PFSK-1 (cell line): ENCODE results near the gene GPN2.

Experiments
- POLR2AphosphoS5 ChIP-seq: IDR thresholded peaks from 2 replicates; pipeline ENCODE4 v1.6.1; 2012; ENCODE audit warnings: low read depth, mild to moderate bottlenecking, control low read depth, low read length, moderate library complexity
- REST ChIP-seq, 2 experiments: IDR thresholded peaks; 2 replicates each; pipeline versions ENCODE4 v1.6.1 to v1.8.0; 2011 to 2012; ENCODE audit warnings: low read depth in 2 of 2, low read length in 2 of 2, control low read depth in 1 of 2, inconsistent platforms in 1 of 2, mild to moderate bottlenecking in 1 of 2, moderate library complexity in 1 of 2; ENCODE audit not compliant: insufficient read depth in 1 of 2

- TF ChIP-seq POLR2AphosphoS5 (no peak), REST (IDR thresholded peaks at IDR 0.05; ENCODE audit: insufficient read depth in 1 of 2, low read depth in 2 of 2, low read length in 2 of 2) (no peak)
Observed at GRCh38 chr1:26848941-26849774, 40.9 kb downstream of the GPN2 start.
